H1 (cell line): ENCODE measurements around the gene HKDC1.

Experiments used
- CHD2 ChIP-seq: IDR thresholded peaks from 2 replicates; pipeline ENCODE4 v1.6.1; 2012; ENCODE audit warnings: low read length, improper control_type of control experiment
- FOSL1 ChIP-seq: IDR thresholded peaks from 2 replicates; pipeline ENCODE4 v1.6.1; 2011; ENCODE audit warnings: mild to moderate bottlenecking, low read depth, low read length, moderate library complexity; ENCODE audit not compliant: insufficient read depth
- KDM1A ChIP-seq: fragments of 200-600, 300-600 bp; sonication (generic); IDR thresholded peaks from 2 replicates; pipeline ENCODE4 v1.7.1; 2016; ENCODE audit warnings: mild to moderate bottlenecking, low read length, borderline replicate concordance
- POLR2AphosphoS5 ChIP-seq: IDR thresholded peaks from 2 replicates; pipeline ENCODE4 v1.6.1; 2011; ENCODE audit warnings: low read depth, low read length
- SP1 ChIP-seq: IDR thresholded peaks from 2 replicates; pipeline ENCODE4 v1.6.1; 2011; ENCODE audit warnings: low read depth, low read length
- YY1 ChIP-seq: IDR thresholded peaks from 2 replicates; pipeline ENCODE4 v1.6.1; 2011; ENCODE audit warnings: low read depth, mild to moderate bottlenecking, low read length
- TF ChIP-seq, protein P1 (sequence below), 3 experiments: IDR thresholded peaks; 1 replicate in 2 of 3; 2 replicates in 1 of 3; pipeline versions ENCODE4 v1.5.1 to v1.6.1; 2011; ENCODE audit warnings: low read length in 3 of 3, mild to moderate bottlenecking in 3 of 3, inconsistent platforms in 2 of 3, low read depth in 1 of 3, moderate library complexity in 1 of 3; ENCODE audit not compliant: insufficient read depth in 1 of 3; ENCODE audit errors: control extremely low read depth in 1 of 3

DNA sequence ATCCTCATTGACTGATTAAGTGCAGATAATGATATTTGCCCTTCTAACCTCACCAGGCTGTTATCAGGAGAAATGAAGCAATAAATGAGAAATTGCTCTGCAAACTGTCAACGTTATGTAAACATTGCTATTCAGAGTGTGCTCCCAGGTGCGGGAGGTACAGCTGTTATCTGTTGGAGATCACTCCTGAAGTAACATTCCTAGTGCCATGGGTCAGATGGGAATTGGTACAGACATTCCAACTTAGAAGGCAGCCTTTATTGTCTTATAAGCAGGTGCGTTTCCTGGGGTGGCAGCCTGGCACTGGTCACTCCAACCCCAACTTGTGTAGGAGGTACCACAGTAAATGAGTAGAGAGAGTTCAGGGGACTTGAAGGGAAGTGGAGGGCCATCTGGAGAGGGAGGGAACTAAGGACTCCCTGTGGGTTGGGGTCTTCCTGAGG, 95.0 kb downstream of the HKDC1 start:
- TF ChIP-seq SP1 (no peak), YY1 (no peak), FOSL1 (no peak), POLR2AphosphoS5 (no peak), CHD2 (no peak), KDM1A (no peak)
- TF ChIP-seq, protein P1, sequence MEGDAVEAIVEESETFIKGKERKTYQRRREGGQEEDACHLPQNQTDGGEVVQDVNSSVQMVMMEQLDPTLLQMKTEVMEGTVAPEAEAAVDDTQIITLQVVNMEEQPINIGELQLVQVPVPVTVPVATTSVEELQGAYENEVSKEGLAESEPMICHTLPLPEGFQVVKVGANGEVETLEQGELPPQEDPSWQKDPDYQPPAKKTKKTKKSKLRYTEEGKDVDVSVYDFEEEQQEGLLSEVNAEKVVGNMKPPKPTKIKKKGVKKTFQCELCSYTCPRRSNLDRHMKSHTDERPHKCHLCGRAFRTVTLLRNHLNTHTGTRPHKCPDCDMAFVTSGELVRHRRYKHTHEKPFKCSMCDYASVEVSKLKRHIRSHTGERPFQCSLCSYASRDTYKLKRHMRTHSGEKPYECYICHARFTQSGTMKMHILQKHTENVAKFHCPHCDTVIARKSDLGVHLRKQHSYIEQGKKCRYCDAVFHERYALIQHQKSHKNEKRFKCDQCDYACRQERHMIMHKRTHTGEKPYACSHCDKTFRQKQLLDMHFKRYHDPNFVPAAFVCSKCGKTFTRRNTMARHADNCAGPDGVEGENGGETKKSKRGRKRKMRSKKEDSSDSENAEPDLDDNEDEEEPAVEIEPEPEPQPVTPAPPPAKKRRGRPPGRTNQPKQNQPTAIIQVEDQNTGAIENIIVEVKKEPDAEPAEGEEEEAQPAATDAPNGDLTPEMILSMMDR (IDR thresholded peaks at IDR 0.05; ENCODE audit: control extremely low read depth in 1 of 3, insufficient read depth in 1 of 3, low read depth in 1 of 3, low read length in 3 of 3): no peak
